ENCODE measurements around the gene ING5. TPM values are rescaled to one million over a fixed set of nuclear protein-coding genes. Genes with fewer than 3 reads are reported as not detected.
"Not testable (repeated sequence)": the region's sequence is repeated elsewhere in the genome, so short reads cannot be mapped to it uniquely, and the experiment has no call there.

The ING5 gene
- total and polyA plus RNA-seq, 2 donors: 29.8 to 47.3 TPM

GRCh38 chr2:241657786-241658254 is 44.0 kb upstream of the ING5 start:
- Histone ChIP-seq H3K36me3 (ENCODE audit: control insufficient read depth in 2 of 2, insufficient read depth in 2 of 2, low read length in 1 of 2) (peaks cover 65 to 70% of the 10 kb centered on the region in 2 donors), H3K27ac (ENCODE audit: low read depth in 1 of 2, low read length in 1 of 2) (no peak overlapping the region), H3K27me3 (ENCODE audit: control insufficient read depth in 2 of 2, insufficient read depth in 1 of 2, low read length in 1 of 2) (no peaks in the 10 kb centered on the region), H3K4me1 (ENCODE audit: control insufficient read depth in 2 of 2, insufficient read depth in 2 of 2, low read length in 2 of 2) (no peaks in the 10 kb centered on the region), H3K9me3 (ENCODE audit: control insufficient read depth in 2 of 2, insufficient read depth in 1 of 2, low read length in 1 of 2) (no peaks in the 10 kb centered on the region), H3K4me3 (ENCODE audit: low read length in 2 of 2) (no peak overlapping the region)
- DNase-seq (ENCODE audit: low read depth in 6 of 9, low spot score in 9 of 9): no peak
- 98% methylated on average over 15 of the region's 15 CpGs for WGBS

GRCh38 chr2:241658296-241658695 is 43.5 kb upstream of the ING5 start:
- no peak overlapping the region for H3K4me3 ChIP-seq (ENCODE audit: low read length in 2 of 2)
- 95% methylated on average over 5 of the region's 5 CpGs for WGBS
- H3K36me3 ChIP-seq (ENCODE audit: control insufficient read depth in 2 of 2, insufficient read depth in 2 of 2, low read length in 1 of 2): peaks cover 60 to 65% of the 10 kb centered on the region in 2 donors
- no peaks in the 10 kb centered on the region for H3K27me3 ChIP-seq (ENCODE audit: control insufficient read depth in 2 of 2, insufficient read depth in 1 of 2, low read length in 1 of 2)
- peak overlapping the region in 1 of 2 donors; percentile 65 for H3K27ac ChIP-seq (ENCODE audit: low read depth in 1 of 2, low read length in 1 of 2)
- no peaks in the 10 kb centered on the region for H3K9me3 ChIP-seq (ENCODE audit: control insufficient read depth in 2 of 2, insufficient read depth in 1 of 2, low read length in 1 of 2)
- peak in 1 of 9 donors; percentile 19 for DNase-seq (ENCODE audit: low read depth in 6 of 9, low spot score in 9 of 9)
- no peaks in the 10 kb centered on the region for H3K4me1 ChIP-seq (ENCODE audit: control insufficient read depth in 2 of 2, insufficient read depth in 2 of 2, low read length in 2 of 2)

GRCh38 chr2:241659150-241659739 is 42.6 kb upstream of the ING5 start:
- Histone ChIP-seq H3K27me3 (ENCODE audit: control insufficient read depth in 2 of 2, insufficient read depth in 1 of 2, low read length in 1 of 2) (no peaks in the 10 kb centered on the region), H3K4me1 (ENCODE audit: control insufficient read depth in 2 of 2, insufficient read depth in 2 of 2, low read length in 2 of 2) (no peaks in the 10 kb centered on the region), H3K9me3 (ENCODE audit: control insufficient read depth in 2 of 2, insufficient read depth in 1 of 2, low read length in 1 of 2) (no peaks in the 10 kb centered on the region), H3K27ac (ENCODE audit: low read depth in 1 of 2, low read length in 1 of 2) (peak overlapping the region in 1 of 2 donors; percentile 65), H3K4me3 (ENCODE audit: low read length in 2 of 2) (no peak overlapping the region), H3K36me3 (ENCODE audit: control insufficient read depth in 2 of 2, insufficient read depth in 2 of 2, low read length in 1 of 2) (peaks cover 57 to 61% of the 10 kb centered on the region in 2 donors)
- peak in 5 of 9 donors; percentile 32 to 72 (median 41) for DNase-seq (ENCODE audit: low read depth in 6 of 9, low spot score in 9 of 9)
- 84% methylated on average over 26 of the region's 26 CpGs for WGBS

DNA sequence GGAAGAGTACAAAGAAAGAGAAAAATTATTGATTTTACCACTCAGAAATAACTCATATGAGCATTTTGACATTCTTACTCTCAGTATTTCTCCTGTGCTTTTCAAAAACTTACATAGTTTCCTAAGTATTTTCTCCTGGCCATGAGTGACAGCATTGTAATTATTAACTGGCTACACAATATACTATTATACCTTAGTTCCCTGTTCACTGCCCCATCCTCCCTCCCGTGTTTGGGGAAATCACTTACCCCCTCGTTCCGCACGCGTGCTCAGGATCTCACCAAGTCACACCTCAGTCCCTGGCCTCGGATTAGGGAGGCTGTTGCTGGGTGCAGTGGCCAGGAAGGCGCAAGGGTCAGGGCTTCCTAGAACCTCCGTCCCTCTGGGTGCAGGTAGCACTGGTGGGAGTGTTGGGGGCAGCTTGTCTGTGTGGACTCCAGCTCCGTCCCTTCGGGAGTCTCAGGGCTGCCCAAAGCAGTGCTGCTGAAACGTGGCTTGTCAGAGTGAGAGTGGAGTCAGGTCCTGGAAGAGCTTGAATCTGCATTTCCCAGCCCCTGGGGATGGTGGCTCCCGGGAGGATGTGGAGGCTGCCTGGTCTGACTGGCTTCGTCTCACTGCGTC is 41.1 kb upstream of the ING5 start:
- no peak overlapping the region for H3K27ac ChIP-seq (ENCODE audit: low read depth in 1 of 2, low read length in 1 of 2)
- no peaks in the 10 kb centered on the region for H3K4me1 ChIP-seq (ENCODE audit: control insufficient read depth in 2 of 2, insufficient read depth in 2 of 2, low read length in 2 of 2)
- H3K36me3 ChIP-seq (ENCODE audit: control insufficient read depth in 2 of 2, insufficient read depth in 2 of 2, low read length in 1 of 2): peaks cover 42 to 47% of the 10 kb centered on the region in 2 donors
- no peak for DNase-seq (ENCODE audit: low read depth in 6 of 9, low spot score in 9 of 9)
- no peaks in the 10 kb centered on the region for H3K27me3 ChIP-seq (ENCODE audit: control insufficient read depth in 2 of 2, insufficient read depth in 1 of 2, low read length in 1 of 2)
- 99% methylated on average over 14 of the region's 14 CpGs for WGBS
- no peak overlapping the region for H3K4me3 ChIP-seq (ENCODE audit: low read length in 2 of 2)
- no peaks in the 10 kb centered on the region for H3K9me3 ChIP-seq (ENCODE audit: control insufficient read depth in 2 of 2, insufficient read depth in 1 of 2, low read length in 1 of 2)

GRCh38 chr2:241662731-241663130 is 39.1 kb upstream of the ING5 start:
- not testable (repeated sequence) for H3K4me3 ChIP-seq (ENCODE audit: low read length in 2 of 2); H3K9me3 ChIP-seq (ENCODE audit: control insufficient read depth in 2 of 2, insufficient read depth in 1 of 2, low read length in 1 of 2); H3K27ac ChIP-seq (ENCODE audit: low read depth in 1 of 2, low read length in 1 of 2); H3K4me1 ChIP-seq (ENCODE audit: control insufficient read depth in 2 of 2, insufficient read depth in 2 of 2, low read length in 2 of 2); H3K27me3 ChIP-seq (ENCODE audit: control insufficient read depth in 2 of 2, insufficient read depth in 1 of 2, low read length in 1 of 2); DNase-seq (ENCODE audit: low read depth in 6 of 9, low spot score in 9 of 9)
- peaks cover 42 to 46% of the 10 kb centered on the region in 2 donors for H3K36me3 ChIP-seq (ENCODE audit: control insufficient read depth in 2 of 2, insufficient read depth in 2 of 2, low read length in 1 of 2)
- WGBS: 96% methylated on average over 24 of the region's 24 CpGs

DNA sequence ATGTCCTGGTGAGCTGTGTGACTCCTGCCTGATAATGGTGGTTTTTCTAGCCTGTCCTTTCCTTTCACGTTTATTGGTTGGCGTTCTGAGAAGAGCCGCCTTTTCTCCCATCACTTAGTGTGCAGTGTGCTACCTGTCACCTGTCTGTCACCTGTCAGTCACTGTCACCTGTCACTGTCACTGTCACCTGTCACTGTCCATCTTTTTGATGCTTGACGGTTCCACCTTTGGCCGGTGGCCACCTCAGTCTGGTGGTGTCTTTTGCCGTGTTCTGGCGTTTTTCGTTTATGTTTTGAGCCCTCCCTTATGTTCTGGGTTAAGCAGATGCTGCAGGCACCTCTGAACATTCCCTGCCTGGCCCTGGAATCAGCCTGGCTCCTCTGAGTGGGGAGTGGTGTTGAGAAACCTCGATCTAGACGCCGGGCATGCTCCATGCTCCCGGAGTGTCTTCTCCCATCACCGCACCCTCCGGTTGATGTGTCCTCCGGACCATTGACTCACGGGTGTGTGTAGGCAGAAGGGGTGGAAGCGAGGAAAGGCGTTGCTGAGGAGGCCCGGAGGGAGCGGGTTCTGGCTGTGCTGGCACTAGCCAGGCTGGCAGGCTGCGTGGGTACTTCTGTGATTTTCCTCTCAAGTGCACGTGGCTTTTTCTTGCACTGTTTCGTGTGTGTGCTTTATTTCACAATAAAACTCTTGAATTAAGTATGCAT is 36.0 kb upstream of the ING5 start:
- H3K4me1 ChIP-seq (ENCODE audit: control insufficient read depth in 2 of 2, insufficient read depth in 2 of 2, low read length in 2 of 2): no peaks in the 10 kb centered on the region
- WGBS: 96% methylated on average over 23 of the region's 23 CpGs
- peaks cover 50 to 51% of the 10 kb centered on the region in 2 donors for H3K36me3 ChIP-seq (ENCODE audit: control insufficient read depth in 2 of 2, insufficient read depth in 2 of 2, low read length in 1 of 2)
- no peaks in the 10 kb centered on the region for H3K27me3 ChIP-seq (ENCODE audit: control insufficient read depth in 2 of 2, insufficient read depth in 1 of 2, low read length in 1 of 2)
- H3K9me3 ChIP-seq (ENCODE audit: control insufficient read depth in 2 of 2, insufficient read depth in 1 of 2, low read length in 1 of 2): no peaks in the 10 kb centered on the region
- no peak overlapping the region for H3K27ac ChIP-seq (ENCODE audit: low read depth in 1 of 2, low read length in 1 of 2)
- DNase-seq (ENCODE audit: low read depth in 6 of 9, low spot score in 9 of 9): no peak
- no peak overlapping the region for H3K4me3 ChIP-seq (ENCODE audit: low read length in 2 of 2)

DNA sequence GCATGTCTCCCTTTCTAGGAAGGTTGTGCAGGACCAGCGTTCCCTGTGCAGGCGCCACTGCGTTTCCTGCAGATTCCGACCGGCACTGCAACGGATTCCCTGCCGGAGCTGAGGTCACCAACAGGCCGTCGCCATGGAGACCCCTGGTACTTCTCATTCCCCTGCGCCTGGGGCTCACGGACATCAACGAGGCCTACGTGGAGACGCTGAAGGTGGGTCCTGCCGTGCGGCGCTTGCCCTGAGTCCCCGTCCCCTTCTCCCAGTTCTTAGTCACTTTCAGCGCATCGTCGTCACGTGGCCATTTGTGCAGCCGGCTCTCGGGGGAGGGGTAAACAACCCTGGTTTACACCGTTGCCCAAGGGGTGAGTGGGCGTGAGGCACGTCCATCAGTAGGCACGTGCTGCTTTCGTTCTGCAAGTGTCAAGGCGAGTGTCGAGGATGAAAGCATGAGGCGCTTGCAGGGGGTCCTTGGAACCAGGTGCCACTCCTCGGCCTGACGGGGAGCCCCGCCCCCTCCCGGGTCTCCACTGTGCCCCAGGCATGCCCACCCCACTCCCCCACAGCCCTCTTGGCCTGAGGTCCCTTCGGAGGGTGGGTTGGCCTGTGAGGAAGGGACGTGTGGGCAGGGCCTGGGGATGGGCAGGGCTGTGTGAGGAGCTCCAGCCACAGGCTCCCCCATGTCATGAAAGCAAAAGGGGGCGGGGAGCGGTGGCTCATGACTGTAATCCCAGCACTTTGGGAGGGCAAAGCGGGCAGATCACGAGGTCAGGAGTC is 35.0 kb upstream of the ING5 start:
- no peaks in the 10 kb centered on the region for H3K27me3 ChIP-seq (ENCODE audit: control insufficient read depth in 2 of 2, insufficient read depth in 1 of 2, low read length in 1 of 2)
- DNase-seq (ENCODE audit: low read depth in 6 of 9, low spot score in 9 of 9): no peak

GRCh38 chr2:241668354-241668753 is 33.5 kb upstream of the ING5 start:
- Histone ChIP-seq H3K4me3 (ENCODE audit: low read length in 2 of 2) (no peak overlapping the region), H3K36me3 (ENCODE audit: control insufficient read depth in 2 of 2, insufficient read depth in 2 of 2, low read length in 1 of 2) (peaks cover 57 to 63% of the 10 kb centered on the region in 2 donors), H3K27me3 (ENCODE audit: control insufficient read depth in 2 of 2, insufficient read depth in 1 of 2, low read length in 1 of 2) (no peaks in the 10 kb centered on the region), H3K9me3 (ENCODE audit: control insufficient read depth in 2 of 2, insufficient read depth in 1 of 2, low read length in 1 of 2) (no peaks in the 10 kb centered on the region), H3K4me1 (ENCODE audit: control insufficient read depth in 2 of 2, insufficient read depth in 2 of 2, low read length in 2 of 2) (no peaks in the 10 kb centered on the region), H3K27ac (ENCODE audit: low read depth in 1 of 2, low read length in 1 of 2) (no peak overlapping the region)
- WGBS: 98% methylated on average over 21 of the region's 21 CpGs
- DNase-seq (ENCODE audit: low read depth in 6 of 9, low spot score in 9 of 9): no peak

More for the DNA sequence above, 35.0 kb upstream of the ING5 start:
- WGBS: 97% methylated on average over 42 of the region's 42 CpGs
- H3K36me3 ChIP-seq (ENCODE audit: control insufficient read depth in 2 of 2, insufficient read depth in 2 of 2, low read length in 1 of 2): peaks cover 51 to 53% of the 10 kb centered on the region in 2 donors
- H3K4me1 ChIP-seq (ENCODE audit: control insufficient read depth in 2 of 2, insufficient read depth in 2 of 2, low read length in 2 of 2): no peaks in the 10 kb centered on the region
- H3K9me3 ChIP-seq (ENCODE audit: control insufficient read depth in 2 of 2, insufficient read depth in 1 of 2, low read length in 1 of 2): no peaks in the 10 kb centered on the region
- no peak overlapping the region for H3K27ac ChIP-seq (ENCODE audit: low read depth in 1 of 2, low read length in 1 of 2)
- H3K4me3 ChIP-seq (ENCODE audit: low read length in 2 of 2): no peak overlapping the region
